GF-D8 (cell line): ENCODE data around the gene ITPK1.

Experiments
- DNase-seq: peaks from one replicate; lab custom pipeline; 2025; lab: John Stamatoyannopoulos, UW

Gene ITPK1

DNA sequence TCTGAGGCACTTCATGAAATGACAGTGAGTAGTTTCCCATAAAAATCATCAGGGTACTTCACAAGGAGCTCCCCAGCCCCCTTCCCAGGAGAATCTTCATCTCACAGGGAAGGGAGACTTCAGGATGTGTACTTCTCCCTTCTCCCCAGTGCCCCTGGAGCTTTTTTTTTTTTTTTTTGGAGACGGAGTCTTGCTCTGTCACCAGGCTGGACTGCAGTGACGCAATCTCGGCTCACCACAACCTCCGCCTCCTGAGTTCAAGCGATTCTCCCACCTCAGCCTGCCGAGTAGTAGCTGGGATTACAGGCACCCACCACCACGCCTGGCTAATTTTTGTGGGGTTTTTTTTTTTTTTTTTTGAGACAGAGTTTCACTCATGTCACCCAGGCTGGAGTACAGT lies 10.4 kb downstream of the ITPK1 start:
- DNase-seq, result peak; percentile 49

DNA sequence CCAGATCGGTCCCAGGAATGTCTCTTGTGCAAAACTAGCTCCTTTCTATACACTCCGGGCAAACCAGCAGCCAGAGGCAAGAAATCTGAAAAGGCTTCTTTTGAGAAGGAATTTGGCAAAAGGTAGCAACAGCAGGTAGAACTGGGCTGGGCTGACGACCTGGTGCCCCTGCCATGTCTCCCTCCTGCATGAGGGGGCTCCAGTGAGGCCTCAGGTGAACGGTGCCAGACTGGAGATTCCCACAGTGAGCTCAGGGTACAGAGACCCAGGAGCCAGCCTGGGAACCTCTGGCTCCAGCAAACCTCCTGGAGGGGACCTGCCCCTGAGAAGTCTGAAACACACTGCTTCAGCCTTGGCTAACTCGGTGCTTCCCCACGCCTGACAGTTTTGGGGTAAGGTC lies 10.8 kb downstream of the ITPK1 start:
- DNase-seq, result no peak

DNA sequence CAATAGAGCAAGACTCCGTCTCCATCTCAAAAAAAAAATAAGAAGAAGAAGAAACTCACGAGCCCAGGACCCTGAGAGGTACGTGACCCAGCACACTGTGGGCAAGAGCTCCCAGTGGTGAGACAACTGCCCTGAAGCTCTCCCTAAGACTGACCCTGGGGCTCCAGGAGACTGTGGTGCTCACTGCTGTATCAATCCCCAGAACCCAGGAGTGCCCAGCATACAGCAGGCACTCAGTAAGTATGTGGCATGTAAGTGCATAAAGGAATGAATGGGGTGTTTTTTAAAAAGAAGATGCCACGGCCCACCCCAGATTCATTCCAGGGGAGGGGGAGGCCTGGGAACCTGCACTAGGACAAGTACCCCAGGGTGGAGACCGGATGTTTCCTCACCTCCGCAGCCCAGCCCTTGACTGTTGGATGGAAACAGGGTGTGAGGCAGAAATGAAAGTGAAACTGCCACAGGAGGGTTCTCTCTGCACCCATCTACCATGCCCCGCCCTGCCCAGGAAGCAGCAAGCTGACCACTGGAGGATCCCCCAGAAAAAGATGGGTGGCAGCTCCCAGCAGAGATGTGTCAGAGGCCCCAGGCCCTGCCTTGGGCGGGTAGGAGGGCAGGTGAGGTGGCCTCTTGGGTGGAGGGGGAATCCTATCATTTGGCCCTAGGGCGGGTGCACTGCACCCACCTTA lies 12.2 kb downstream of the ITPK1 start:
- DNase-seq, result no peak

- no peak for DNase-seq
Measured at GRCh38 chr14:93102141-93102540, 13.6 kb downstream of the ITPK1 start.

- DNase-seq, result no peak
Measured at GRCh38 chr14:93101181-93101580, 14.5 kb downstream of the ITPK1 start.

DNA sequence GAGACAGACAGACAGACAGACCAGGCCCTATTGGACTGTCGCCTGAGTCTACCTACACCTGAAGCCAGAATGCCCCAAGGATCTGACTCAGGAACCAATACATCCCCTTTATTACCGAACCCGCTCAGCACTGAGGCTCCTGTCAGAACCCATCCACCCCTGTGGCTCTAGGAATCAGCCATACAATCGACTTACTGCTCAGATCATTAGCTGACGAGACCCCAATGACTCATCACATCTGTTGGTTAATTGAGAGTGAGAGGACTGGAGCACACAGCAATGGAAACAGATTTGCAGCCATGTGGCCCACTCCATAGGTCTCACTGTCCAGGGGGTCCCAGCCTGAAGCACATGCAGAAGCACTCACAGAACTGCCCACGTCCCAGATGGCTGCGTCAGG lies 15.2 kb downstream of the ITPK1 start:
- no peak for DNase-seq

DNA sequence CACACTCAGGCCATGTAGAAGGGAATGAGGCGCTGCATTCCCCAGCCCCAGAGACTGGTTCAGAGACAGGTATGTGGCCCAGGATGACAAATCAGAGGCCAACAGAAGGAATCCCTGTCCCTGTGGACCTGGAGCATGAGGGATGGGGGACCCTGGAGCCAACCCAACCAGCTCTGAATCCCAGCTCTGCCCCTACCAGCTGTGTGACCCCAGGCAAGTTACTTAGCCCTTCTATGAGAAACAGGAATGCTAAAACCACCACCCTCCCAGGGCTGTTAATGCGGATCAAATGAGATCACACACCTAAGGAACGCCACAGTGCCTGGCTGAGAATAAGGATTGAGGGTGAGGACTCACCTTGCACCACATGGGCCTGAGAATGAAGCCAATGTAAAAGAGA lies 15.6 kb downstream of the ITPK1 start:
- no peak for DNase-seq

GRCh38 chr14:93099643-93100042 lies 16.1 kb downstream of the ITPK1 start:
- no peak for DNase-seq

DNA sequence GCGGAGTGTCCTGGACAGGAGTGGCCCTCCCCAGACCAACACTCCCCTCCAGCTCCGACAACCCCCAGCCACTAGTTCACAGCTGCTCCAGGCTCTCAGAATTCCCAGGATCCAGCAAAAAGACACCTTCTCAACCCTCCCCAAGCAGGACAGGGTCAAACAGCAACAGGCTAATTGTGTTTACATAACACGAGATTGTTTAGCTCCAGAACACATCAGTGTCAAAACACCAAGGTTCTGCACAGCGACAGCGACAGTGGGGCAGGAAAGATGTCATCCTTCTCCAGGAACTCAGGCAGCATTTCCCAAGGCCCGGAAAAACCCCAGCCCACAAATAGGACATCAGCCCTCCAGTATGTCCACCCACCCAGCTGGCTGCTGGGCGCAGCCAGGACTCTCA lies 16.5 kb downstream of the ITPK1 start:
- DNase-seq, result no peak

GRCh38 chr14:93096691-93097322 lies 18.9 kb downstream of the ITPK1 start:
- DNase-seq, result no peak

DNA sequence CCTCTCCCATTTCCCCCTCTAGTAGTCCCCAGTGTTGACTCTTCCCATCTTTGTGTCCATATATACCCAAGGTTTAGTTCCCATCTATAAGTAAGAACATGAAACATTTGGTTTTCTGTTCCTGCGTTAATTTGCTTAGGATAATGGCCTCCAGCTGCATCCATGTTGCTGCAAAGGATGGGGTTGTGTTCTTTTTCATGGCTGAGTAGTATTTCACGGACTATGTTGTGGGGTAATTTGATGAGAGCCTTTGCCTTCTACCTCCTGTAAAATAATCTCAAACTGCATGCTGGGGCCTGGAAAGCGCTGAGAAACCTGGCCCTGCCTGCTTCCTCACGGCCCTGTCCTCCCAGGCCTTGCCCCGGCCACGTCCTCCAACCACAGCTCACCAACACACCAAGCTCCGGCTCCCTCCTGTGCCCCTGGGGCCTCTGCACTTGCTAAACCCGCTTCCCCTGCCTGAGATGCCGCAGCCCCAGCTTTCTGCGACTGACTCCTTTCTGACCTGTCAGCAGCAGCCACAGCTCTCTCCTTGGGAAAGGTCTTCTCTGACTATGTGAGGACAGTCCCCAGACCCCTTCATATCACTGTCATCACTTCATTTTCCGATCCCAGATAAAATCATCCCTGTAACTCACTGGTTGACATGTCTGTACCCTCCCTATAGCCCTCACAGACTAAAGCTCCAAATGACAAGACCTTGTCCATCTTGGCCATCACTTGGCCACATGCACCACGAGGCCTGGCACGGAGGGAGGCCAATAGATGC lies 19.8 kb downstream of the ITPK1 start:
- DNase-seq, result no peak

DNA sequence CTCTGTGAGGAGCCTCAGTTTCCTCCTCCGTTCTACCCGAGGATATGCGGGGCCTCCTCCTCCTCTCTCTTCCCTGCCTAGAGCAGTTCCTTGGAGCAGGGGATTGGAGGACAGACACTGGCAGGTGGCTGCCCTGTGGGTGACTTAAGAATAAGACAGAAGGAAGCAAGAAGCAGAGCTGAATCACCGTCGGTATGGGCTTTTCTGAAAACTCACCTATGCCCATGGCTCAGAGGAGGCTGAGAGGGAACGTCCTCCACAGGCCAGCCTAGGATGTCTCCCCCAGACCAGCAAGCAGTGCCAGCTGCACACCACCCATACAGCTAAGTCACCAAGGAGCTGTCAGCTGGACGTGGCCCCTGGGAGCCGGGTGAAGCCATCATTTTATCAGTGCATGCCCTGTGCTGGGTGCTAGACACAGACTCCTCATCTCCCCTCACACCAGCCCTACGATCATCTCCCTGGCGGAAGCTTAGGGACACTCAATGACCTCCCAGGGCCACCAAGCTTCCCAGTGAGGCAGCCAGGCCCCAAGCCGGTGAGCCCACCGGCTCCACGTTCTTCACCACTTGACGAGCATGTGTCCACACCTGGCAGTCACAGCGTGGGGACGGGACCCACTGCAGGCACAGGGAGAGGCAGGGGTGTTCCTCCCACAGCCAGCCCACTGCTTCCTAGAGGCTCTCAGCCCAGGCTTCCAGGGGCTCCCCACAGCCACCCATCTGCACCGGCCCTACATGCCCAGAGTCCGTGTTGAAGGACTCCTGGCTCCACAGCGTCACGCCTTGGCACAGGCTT lies 21.4 kb downstream of the ITPK1 start:
- no peak for DNase-seq

- no peak for DNase-seq
Measured at GRCh38 chr14:93092606-93093556, 22.8 kb downstream of the ITPK1 start.

GRCh38 chr14:93091666-93092065 lies 24.1 kb downstream of the ITPK1 start:
- no peak for DNase-seq

GRCh38 chr14:93090826-93091555 lies 24.7 kb downstream of the ITPK1 start:
- DNase-seq, result no peak

DNA sequence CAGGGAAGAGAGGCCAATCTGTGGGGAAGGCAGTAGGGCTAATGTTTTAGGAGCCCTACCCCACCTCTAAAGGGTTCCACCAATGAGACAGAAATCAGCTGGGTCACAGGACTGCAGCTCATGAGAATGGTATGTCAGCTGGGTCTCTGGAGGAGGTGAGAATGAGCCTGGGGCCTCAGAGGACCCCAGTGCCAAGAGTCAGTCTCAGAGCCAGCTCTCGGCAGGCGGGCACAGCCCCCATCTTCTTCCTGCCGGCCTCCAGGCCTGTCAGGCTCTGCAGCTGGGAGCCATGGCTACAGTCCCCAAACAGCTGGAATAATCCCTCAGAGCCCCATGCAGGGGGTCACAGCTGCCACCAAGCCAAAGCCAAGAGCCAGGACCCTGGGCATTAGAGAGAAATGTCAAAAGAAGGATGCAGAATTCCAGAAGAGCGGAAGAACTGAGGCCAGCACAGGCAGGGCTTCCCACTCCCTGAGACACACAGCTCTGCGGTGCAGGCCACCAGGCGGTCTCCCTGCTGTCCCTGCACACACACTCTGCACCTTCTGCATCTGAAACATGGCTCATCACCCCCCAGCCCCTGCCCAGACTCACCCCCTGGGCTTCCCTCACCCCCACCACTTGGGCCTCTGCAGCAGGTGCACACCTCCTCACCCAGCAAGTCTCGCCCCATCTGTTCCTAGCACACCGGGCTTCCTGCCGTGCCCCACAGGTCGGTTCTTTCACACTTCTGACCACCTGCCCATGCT lies 26.0 kb downstream of the ITPK1 start:
- DNase-seq, result no peak

DNA sequence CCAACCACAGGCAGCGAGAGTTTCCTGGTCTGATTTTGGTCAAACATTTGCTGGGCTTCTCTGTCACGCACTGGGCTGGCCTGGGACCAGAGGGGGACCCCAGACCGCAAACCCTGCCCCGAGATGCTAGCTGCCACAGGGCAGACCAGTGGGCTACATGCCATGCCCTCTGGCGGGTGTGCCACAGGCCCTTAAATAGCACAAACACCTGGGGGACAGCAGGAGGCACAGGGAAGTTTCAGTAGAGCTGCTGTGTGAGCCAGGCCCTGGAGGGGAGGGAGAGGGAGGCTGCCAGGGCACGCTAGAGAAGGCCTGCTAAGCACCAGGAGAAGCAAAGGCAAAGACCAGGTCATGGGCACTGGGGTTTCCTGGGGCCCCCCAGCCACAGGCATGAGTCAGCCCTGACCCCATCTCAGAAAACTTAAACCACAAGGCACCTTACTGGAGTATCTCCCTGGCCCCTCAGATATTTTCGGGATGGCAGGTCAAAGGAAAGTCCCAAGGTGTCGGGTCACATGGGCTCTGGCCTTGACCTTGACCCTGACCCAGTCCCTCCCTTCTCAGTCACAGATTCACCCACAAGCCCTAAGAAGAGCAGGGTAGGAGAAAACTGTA lies 29.2 kb downstream of the ITPK1 start:
- DNase-seq, result no peak

DNA sequence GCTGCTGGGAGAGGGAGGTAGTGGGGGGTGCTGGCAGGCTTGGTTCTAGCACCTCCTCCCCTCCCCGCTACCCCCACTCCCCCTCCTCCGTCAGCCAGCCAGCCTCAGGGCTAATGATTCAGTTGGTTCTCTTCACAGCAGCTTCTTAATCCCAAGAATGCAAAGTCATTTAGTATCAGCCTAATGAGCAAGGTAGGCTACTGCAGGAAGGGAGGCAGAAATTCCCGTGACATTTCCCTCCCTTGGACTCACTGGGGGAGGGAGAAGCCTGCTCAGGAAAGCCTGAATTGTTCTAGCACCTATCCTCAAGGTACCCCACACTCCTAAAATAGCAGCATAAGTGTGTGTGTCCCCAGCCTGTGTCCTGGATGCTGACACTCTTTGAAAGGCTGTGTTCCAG lies 29.8 kb downstream of the ITPK1 start:
- DNase-seq, result no peak
